Left ventricle myocardium inferior (tissue), 1 donor: ENCODE results near the gene GSG1L. TPM values are rescaled to one million over a fixed set of nuclear protein-coding genes. Genes with fewer than 3 reads are reported as not detected.

Experiments
- DNase-seq: peaks from one replicate; pipeline ENCODE4 v3.0.0-alpha.2; 2020
- H3K27ac ChIP-seq: fragments of 200-600 bp; replicated peaks from 2 replicates; pipeline ENCODE4 v1.8.0; 2021
- H3K27me3 ChIP-seq: fragments of 200-600 bp; 2 replicates; pipeline ENCODE4 v1.8.0; 2021; ENCODE audit warnings: low read depth
- H3K36me3 ChIP-seq: fragments of 200-600 bp; 2 replicates; pipeline ENCODE4 v1.8.0; 2021
- H3K4me1 ChIP-seq: fragments of 200-600 bp; 2 replicates; pipeline ENCODE4 v1.8.0; 2021
- H3K4me3 ChIP-seq: fragments of 200-600 bp; 2 replicates; pipeline ENCODE4 v1.8.0; 2021; ENCODE audit warnings: mild to moderate bottlenecking, moderate library complexity
- H3K9me3 ChIP-seq: fragments of 200-600 bp; replicated peaks from 2 replicates; pipeline ENCODE4 v1.8.0; 2021
- intact Hi-C: fragments of 100-400 bp; cut with micrococcal nuclease; formaldehyde crosslinking; loops from one replicate; pipeline ENCODE4 v1.11.0; 2022
- total RNA-seq: library from RNA; stranded (reverse); fragmentation: NEBNext Ultra II Directional; extraction: Animal tissue kit (Norgen Biotek cat#: 25700); gene quantifications from one replicate; pipeline ENCODE4 v1.2.1, GENCODE V29; 2021
- TF ChIP-seq, protein P1 (sequence below): fragments of 200-600 bp; IDR thresholded peaks from 2 replicates; pipeline ENCODE4 v1.8.0; 2021; ENCODE audit warnings: antibody characterized with exemption, mild to moderate bottlenecking, borderline replicate concordance
- donor health status: DM: no; HTN: yes; CAD: no; lungs with severe emphysema.

Gene GSG1L
- total RNA-seq, 1 donor from 2014 or later = 3.4 TPM

DNA sequence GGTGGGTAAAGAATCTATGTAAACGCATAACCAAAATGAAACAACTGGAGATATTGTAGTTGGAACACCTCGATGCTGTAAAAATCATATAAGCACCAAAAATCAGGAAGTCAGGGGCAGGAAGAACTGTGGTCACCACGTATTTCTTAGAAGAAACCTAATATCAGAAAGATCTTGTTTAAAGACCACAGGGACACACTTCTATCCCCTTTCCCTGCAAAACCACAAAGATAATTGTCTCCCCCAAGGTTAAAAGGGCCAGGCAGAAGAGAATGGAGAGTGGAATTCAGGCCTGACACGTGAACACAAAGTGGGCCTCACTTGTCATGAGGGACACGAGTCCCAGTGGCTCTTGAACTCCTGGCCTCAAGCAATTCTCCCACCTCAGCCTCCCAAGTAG, 68.1 kb downstream of the GSG1L start:
- no peak for DNase-seq

DNA sequence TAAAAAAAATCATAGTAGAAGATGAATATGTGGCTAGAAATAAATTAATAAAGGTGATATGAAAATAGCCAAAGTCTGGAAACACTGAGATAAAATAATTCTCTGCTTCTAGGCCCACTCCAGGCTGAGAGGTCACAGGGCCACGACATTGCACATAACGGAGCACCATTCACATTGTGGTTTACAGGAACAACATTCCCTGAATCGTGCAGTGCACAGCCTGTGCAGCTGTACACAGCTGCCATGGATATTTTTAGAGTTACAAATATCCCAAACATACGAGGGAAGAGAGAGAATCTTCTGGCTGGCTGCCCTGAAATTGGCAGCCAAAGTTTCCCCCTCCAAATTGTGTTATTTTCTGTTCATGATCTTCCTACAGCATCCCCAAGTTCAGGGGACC, 68.8 kb downstream of the GSG1L start:
- Histone ChIP-seq H3K27ac (no peak overlapping the region), H3K36me3 (no peaks in the 10 kb centered on the region), H3K4me3 (no peak overlapping the region), H3K4me1 (no peaks in the 10 kb centered on the region), H3K27me3 (no peaks in the 10 kb centered on the region), H3K9me3 (peaks cover 15% of the 10 kb centered on the region)
- DNase-seq = no peak
- TF ChIP-seq, protein P1, sequence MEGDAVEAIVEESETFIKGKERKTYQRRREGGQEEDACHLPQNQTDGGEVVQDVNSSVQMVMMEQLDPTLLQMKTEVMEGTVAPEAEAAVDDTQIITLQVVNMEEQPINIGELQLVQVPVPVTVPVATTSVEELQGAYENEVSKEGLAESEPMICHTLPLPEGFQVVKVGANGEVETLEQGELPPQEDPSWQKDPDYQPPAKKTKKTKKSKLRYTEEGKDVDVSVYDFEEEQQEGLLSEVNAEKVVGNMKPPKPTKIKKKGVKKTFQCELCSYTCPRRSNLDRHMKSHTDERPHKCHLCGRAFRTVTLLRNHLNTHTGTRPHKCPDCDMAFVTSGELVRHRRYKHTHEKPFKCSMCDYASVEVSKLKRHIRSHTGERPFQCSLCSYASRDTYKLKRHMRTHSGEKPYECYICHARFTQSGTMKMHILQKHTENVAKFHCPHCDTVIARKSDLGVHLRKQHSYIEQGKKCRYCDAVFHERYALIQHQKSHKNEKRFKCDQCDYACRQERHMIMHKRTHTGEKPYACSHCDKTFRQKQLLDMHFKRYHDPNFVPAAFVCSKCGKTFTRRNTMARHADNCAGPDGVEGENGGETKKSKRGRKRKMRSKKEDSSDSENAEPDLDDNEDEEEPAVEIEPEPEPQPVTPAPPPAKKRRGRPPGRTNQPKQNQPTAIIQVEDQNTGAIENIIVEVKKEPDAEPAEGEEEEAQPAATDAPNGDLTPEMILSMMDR = no peak
- intact Hi-C loops = no loop called here

More for the DNA sequence above, 68.1 kb downstream of the GSG1L start:
- peaks cover 15% of the 10 kb centered on the region for H3K9me3 ChIP-seq
- no peak overlapping the region for H3K27ac ChIP-seq
- no peaks in the 10 kb centered on the region for H3K4me1 ChIP-seq
- intact Hi-C loops = no loop called here
- H3K27me3 ChIP-seq = no peaks in the 10 kb centered on the region
- H3K36me3 ChIP-seq = no peaks in the 10 kb centered on the region
- H3K4me3 ChIP-seq = no peak overlapping the region
- TF ChIP-seq, protein P1 = no peak

DNA sequence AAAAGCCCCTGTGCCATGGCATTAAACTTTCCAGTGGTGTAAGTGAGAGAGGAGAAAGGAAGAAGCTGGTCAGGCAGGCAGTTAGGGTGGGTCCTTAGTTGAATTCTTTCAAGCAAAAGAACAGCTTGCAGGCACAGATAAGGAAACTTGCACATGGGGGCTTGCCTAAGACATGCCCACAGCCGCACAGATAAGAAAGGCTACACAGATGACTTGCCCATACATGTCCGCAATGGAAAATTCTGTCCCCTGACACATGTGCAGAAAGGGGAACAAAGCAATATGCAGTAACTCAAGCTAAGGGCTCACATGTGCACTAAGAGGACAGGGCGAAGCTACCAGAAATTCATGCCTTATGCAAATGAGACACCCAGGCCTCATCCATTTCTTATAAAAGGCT, 69.9 kb downstream of the GSG1L start:
- Histone ChIP-seq H3K4me1 (no peaks in the 10 kb centered on the region), H3K36me3 (no peaks in the 10 kb centered on the region), H3K27ac (no peak overlapping the region), H3K4me3 (no peak overlapping the region), H3K9me3 (peaks cover 15% of the 10 kb centered on the region), H3K27me3 (no peaks in the 10 kb centered on the region)
- no peak for DNase-seq
- intact Hi-C loops = no loop called here
- TF ChIP-seq, protein P1 = no peak

DNA sequence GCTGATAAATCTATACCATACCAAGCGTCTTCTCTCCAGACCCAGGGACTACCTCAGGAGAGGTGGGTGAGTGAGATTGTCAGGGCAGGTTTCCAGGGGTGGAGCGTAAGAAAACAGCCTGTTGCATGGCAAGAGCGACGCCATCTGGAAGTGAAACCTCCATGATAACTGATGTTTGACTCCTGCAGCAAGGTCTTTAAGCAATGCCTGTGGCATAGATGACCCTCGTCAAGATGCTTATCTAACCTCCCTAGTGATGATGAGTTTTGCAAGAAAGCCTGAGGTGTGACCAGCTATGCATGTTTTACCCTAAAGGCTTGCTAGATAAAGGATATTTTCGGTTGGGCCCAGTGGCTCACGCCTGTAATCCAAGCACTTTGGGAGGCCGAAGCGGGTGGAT, 71.6 kb downstream of the GSG1L start:
- TF ChIP-seq, protein P1 = no peak
- intact Hi-C loops = no loop called here
- Histone ChIP-seq H3K36me3 (no peaks in the 10 kb centered on the region), H3K4me3 (no peak overlapping the region), H3K4me1 (no peaks in the 10 kb centered on the region), H3K27me3 (no peaks in the 10 kb centered on the region), H3K27ac (no peak overlapping the region), H3K9me3 (peaks cover 15% of the 10 kb centered on the region)
- DNase-seq = no peak

DNA sequence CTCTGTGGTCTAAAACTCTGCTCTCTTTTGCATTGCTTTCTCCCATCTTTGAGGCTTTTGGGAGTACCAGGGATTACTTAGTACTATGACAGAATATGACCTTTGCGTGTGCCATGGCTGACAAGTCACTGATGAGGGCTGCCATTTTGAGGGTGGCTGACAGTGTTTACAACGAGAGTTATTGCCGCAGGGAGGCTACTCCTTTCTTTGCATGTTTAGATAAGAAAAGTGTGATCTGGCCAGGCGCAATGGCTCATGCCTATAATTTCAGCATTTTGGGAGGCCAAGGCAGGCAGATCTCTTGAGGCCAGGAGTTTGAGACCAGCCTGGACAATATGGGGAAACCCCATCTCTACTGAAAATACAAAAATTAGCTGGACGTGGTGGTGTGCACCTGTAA, 77.5 kb downstream of the GSG1L start:
- no peak for DNase-seq
- TF ChIP-seq, protein P1 = no peak
- H3K4me1 ChIP-seq = peaks cover 5% of the 10 kb centered on the region
- intact Hi-C loops = no loop called here
- no peak overlapping the region for H3K4me3 ChIP-seq
- no peaks in the 10 kb centered on the region for H3K27me3 ChIP-seq
- H3K36me3 ChIP-seq = no peaks in the 10 kb centered on the region
- H3K27ac ChIP-seq = no peak overlapping the region
- peaks cover 5% of the 10 kb centered on the region for H3K9me3 ChIP-seq

DNA sequence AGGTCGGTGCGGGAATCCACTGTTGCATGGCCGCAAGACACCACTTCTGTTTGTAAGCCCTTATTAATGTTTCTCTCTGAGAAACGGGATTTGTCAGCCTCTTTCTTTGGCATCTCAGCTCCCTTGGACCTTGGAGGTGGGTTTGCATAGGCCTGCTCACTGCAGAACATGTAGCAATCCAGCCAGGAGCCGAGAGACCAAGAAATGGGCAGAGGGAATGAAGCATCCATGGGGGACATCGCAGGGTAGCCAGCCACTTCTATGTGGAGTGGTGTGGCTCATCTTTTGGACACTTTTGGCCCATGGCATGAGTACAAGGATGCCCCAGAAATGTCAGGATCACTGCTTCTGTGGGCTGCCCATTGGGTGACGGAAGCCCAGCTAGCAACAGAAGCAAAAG, 79.4 kb downstream of the GSG1L start:
- no peak for DNase-seq

More for the DNA sequence above, 79.4 kb downstream of the GSG1L start:
- Histone ChIP-seq H3K36me3 (no peaks in the 10 kb centered on the region), H3K27me3 (no peaks in the 10 kb centered on the region), H3K27ac (no peak overlapping the region), H3K4me3 (no peak overlapping the region), H3K9me3 (peaks cover 5% of the 10 kb centered on the region), H3K4me1 (peaks cover 14% of the 10 kb centered on the region)
- TF ChIP-seq, protein P1 = no peak
- intact Hi-C loops = no loop called here
